ENCODE results near the gene GDPD1.
"Not testable (repeated sequence)": the region's sequence is repeated elsewhere in the genome, so short reads cannot be mapped to it uniquely, and the experiment has no call there.

Gene GDPD1

GRCh38 chr17:59193336-59193862 is 26.9 kb upstream of the GDPD1 start:
- Histone ChIP-seq H3K27me3 (ENCODE audit: control insufficient read depth, insufficient read depth, low read length) (no peaks in the 10 kb centered on the region), H3K9me3 (ENCODE audit: control insufficient read depth, insufficient read depth, low read depth, low read length) (no peaks in the 10 kb centered on the region), H3K9ac (ENCODE audit: low read length) (no peak overlapping the region), H3K36me3 (ENCODE audit: control insufficient read depth, insufficient read depth, low read length) (peaks cover 82% of the 10 kb centered on the region), H3K4me1 (ENCODE audit: control insufficient read depth, insufficient read depth, low read length) (no peaks in the 10 kb centered on the region), H3K4me3 (ENCODE audit: low read depth, low read length) (no peak overlapping the region), H3K27ac (ENCODE audit: low read depth, low read length) (no peak overlapping the region)

GRCh38 chr17:59199398-59199797 is 20.9 kb upstream of the GDPD1 start:
- Histone ChIP-seq H3K4me1 (ENCODE audit: control insufficient read depth, insufficient read depth, low read length) (no peaks in the 10 kb centered on the region), H3K4me3 (ENCODE audit: low read depth, low read length) (no peak overlapping the region), H3K27ac (ENCODE audit: low read depth, low read length) (no peak overlapping the region), H3K9ac (ENCODE audit: low read length) (no peak overlapping the region), H3K9me3 (ENCODE audit: control insufficient read depth, insufficient read depth, low read depth, low read length) (no peaks in the 10 kb centered on the region), H3K27me3 (ENCODE audit: control insufficient read depth, insufficient read depth, low read length) (no peaks in the 10 kb centered on the region), H3K36me3 (ENCODE audit: control insufficient read depth, insufficient read depth, low read length) (peaks cover 82% of the 10 kb centered on the region)

DNA sequence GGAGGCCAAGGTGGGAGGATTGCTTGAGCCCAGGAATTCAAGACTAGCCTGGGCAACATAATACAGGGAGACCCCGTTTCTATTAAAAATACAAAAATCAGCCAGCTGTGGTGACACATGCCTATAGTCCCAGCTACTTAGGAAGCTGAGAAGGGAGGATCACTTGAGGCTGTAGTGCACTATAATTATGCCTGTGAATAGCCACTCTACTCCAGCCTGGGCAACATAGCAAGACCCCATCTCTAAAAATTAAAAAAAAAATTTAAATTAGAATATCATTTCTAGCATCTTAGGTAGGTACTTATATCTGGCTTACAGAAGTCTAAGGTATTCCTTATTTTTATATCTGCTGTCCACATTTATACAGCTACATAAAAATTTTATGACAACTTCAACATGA is 18.0 kb upstream of the GDPD1 start:
- Histone ChIP-seq H3K4me3 (ENCODE audit: low read depth, low read length) (no peak overlapping the region), H3K9me3 (ENCODE audit: control insufficient read depth, insufficient read depth, low read depth, low read length) (no peaks in the 10 kb centered on the region), H3K9ac (ENCODE audit: low read length) (no peak overlapping the region), H3K36me3 (ENCODE audit: control insufficient read depth, insufficient read depth, low read length) (peaks cover 56% of the 10 kb centered on the region), H3K27ac (ENCODE audit: low read depth, low read length) (no peak overlapping the region), H3K4me1 (ENCODE audit: control insufficient read depth, insufficient read depth, low read length) (no peaks in the 10 kb centered on the region), H3K27me3 (ENCODE audit: control insufficient read depth, insufficient read depth, low read length) (no peaks in the 10 kb centered on the region)

DNA sequence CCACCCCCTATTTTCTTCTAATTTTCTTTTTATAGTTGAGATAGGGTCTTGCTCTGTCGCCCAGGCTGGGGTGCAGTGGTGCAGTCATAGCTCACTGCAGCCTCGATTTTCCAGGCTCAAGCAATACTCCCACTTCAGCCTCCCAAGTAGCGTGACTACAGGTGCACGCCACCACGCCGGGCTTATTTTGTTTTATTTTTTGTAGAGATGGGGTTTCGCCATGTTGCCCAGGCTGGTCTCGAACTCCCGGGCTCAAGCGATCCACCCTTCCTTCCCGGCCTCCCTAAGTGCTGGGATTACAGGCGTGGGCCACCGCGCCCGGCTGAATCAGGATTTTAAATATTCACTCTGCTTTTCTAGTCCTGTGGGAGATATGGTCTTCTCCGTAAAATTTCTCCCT is 941 bp upstream of the GDPD1 start:
- Histone ChIP-seq H3K4me3 (ENCODE audit: low read depth, low read length) (no peak overlapping the region), H3K27me3 (ENCODE audit: control insufficient read depth, insufficient read depth, low read length) (peaks cover 6% of the 10 kb centered on the region; the same call in 1 of the 2 replicates), H3K9ac (ENCODE audit: low read length) (no peak overlapping the region), H3K9me3 (ENCODE audit: control insufficient read depth, insufficient read depth, low read depth, low read length) (no peaks in the 10 kb centered on the region), H3K4me1 (ENCODE audit: control insufficient read depth, insufficient read depth, low read length) (peaks cover 4% of the 10 kb centered on the region; the same call in 1 of the 2 replicates), H3K27ac (ENCODE audit: low read depth, low read length) (no peak overlapping the region), H3K36me3 (ENCODE audit: control insufficient read depth, insufficient read depth, low read length) (peaks cover 7% of the 10 kb centered on the region)

DNA sequence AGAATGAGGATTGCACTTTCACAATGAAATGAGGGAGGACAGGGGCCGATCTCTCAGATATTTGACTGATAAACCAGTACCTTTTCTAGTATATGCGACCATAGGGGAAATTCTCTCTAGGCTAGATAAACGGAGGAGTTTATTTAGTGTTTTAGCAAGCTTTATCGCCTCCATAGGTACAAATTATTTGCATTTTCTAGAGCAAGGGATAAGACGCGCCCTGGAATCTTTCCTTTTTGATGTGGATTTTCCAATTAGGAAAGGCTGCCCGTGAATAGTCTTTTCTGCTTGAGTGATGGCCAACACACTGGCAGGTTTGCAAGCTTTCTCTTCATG is 351 bp upstream of the GDPD1 start:
- H3K4me3 ChIP-seq (ENCODE audit: low read depth, low read length) = peak overlapping the region; percentile 75
- H3K36me3 ChIP-seq (ENCODE audit: control insufficient read depth, insufficient read depth, low read length) = peaks cover 1% of the 10 kb centered on the region; the same call in 1 of the 2 replicates
- H3K9ac ChIP-seq (ENCODE audit: low read length) = no peak overlapping the region
- H3K4me1 ChIP-seq (ENCODE audit: control insufficient read depth, insufficient read depth, low read length) = peaks cover 4% of the 10 kb centered on the region; the same call in 1 of the 2 replicates
- no peaks in the 10 kb centered on the region for H3K9me3 ChIP-seq (ENCODE audit: control insufficient read depth, insufficient read depth, low read depth, low read length)
- peaks cover 6% of the 10 kb centered on the region; the same call in 1 of the 2 replicates for H3K27me3 ChIP-seq (ENCODE audit: control insufficient read depth, insufficient read depth, low read length)
- H3K27ac ChIP-seq (ENCODE audit: low read depth, low read length) = no peak overlapping the region

DNA sequence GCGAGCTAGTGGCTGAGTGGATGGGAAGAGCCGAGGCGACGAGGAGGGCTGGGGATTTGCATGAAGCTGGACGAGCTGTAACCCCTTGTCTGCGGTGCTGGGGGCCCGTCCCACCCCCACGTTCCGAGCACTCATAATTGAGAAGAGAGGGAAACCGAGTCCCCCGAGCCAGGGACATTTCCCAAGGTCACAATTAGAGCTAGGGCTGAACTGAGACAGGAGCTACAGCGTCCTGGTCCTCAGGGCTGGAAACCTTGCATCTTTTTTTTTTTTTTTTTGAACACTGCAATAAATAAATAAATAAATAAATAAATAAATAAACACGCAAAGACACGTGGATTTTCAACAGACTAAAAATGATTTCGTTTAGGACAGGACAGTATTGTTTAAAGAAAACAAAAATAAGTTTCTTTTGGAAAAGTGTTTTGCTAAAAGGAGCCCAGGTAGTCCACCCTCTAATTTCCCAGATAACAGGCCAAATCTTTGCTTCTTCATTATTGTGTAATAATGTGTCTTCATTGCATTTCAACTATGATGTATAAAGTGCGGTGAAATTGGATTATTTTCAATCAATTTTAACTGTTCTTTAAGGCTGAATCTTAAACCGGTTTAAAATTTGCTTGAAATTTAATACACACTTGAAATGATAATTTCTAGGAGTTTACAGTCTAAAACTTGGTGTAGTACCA is 992 bp downstream of the GDPD1 start:
- no peak overlapping the region for H3K27ac ChIP-seq (ENCODE audit: low read depth, low read length)

GRCh38 chr17:59223813-59224212 is 3.5 kb downstream of the GDPD1 start:
- Histone ChIP-seq H3K9ac (ENCODE audit: low read length) (no peak overlapping the region), H3K27me3 (ENCODE audit: control insufficient read depth, insufficient read depth, low read length) (peaks cover 6% of the 10 kb centered on the region; the same call in 1 of the 2 replicates), H3K27ac (ENCODE audit: low read depth, low read length) (no peak overlapping the region), H3K4me3 (ENCODE audit: low read depth, low read length) (no peak overlapping the region), H3K36me3 (ENCODE audit: control insufficient read depth, insufficient read depth, low read length) (no peaks in the 10 kb centered on the region), H3K4me1 (ENCODE audit: control insufficient read depth, insufficient read depth, low read length) (peaks cover 4% of the 10 kb centered on the region; the same call in 1 of the 2 replicates), H3K9me3 (ENCODE audit: control insufficient read depth, insufficient read depth, low read depth, low read length) (no peaks in the 10 kb centered on the region)

More for the DNA sequence above, 992 bp downstream of the GDPD1 start:
- H3K4me3 ChIP-seq (ENCODE audit: low read depth, low read length) = peak overlapping the region; percentile 75
- no peaks in the 10 kb centered on the region for H3K36me3 ChIP-seq (ENCODE audit: control insufficient read depth, insufficient read depth, low read length)
- peaks cover 6% of the 10 kb centered on the region; the same call in 1 of the 2 replicates for H3K27me3 ChIP-seq (ENCODE audit: control insufficient read depth, insufficient read depth, low read length)
- peaks cover 4% of the 10 kb centered on the region; the same call in 1 of the 2 replicates for H3K4me1 ChIP-seq (ENCODE audit: control insufficient read depth, insufficient read depth, low read length)
- H3K9me3 ChIP-seq (ENCODE audit: control insufficient read depth, insufficient read depth, low read depth, low read length) = no peaks in the 10 kb centered on the region
- H3K9ac ChIP-seq (ENCODE audit: low read length) = peak overlapping the region; percentile 67

GRCh38 chr17:59228588-59228987 is 8.3 kb downstream of the GDPD1 start:
- H3K9me3 ChIP-seq (ENCODE audit: control insufficient read depth, insufficient read depth, low read depth, low read length); H3K9ac ChIP-seq (ENCODE audit: low read length); H3K4me1 ChIP-seq (ENCODE audit: control insufficient read depth, insufficient read depth, low read length); H3K27ac ChIP-seq (ENCODE audit: low read depth, low read length); H3K4me3 ChIP-seq (ENCODE audit: low read depth, low read length); H3K27me3 ChIP-seq (ENCODE audit: control insufficient read depth, insufficient read depth, low read length); H3K36me3 ChIP-seq (ENCODE audit: control insufficient read depth, insufficient read depth, low read length): not testable (repeated sequence)

DNA sequence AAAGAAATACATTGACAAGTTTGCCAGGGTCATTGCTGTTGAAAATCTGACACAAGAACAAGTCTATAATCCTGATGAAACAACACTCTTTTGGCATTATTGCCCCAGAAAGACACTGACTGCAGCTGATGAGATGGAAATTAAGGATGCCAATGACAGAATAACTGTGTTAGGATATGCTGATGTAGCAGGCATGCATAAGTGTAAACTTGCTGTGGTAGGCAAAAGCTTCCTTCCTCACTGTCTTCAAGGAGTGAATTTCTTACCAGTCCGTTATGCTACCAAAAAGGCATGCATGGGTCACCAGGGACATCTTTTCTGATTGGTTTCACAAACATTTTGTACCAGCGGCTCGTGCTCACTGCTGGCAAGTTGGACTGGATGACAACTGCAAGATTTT is 10.5 kb downstream of the GDPD1 start:
- Histone ChIP-seq H3K9ac (ENCODE audit: low read length) (no peak overlapping the region), H3K4me1 (ENCODE audit: control insufficient read depth, insufficient read depth, low read length) (no peaks in the 10 kb centered on the region), H3K4me3 (ENCODE audit: low read depth, low read length) (no peak overlapping the region), H3K9me3 (ENCODE audit: control insufficient read depth, insufficient read depth, low read depth, low read length) (no peaks in the 10 kb centered on the region), H3K36me3 (ENCODE audit: control insufficient read depth, insufficient read depth, low read length) (no peaks in the 10 kb centered on the region), H3K27me3 (ENCODE audit: control insufficient read depth, insufficient read depth, low read length) (no peaks in the 10 kb centered on the region), H3K27ac (ENCODE audit: low read depth, low read length) (no peak overlapping the region)

DNA sequence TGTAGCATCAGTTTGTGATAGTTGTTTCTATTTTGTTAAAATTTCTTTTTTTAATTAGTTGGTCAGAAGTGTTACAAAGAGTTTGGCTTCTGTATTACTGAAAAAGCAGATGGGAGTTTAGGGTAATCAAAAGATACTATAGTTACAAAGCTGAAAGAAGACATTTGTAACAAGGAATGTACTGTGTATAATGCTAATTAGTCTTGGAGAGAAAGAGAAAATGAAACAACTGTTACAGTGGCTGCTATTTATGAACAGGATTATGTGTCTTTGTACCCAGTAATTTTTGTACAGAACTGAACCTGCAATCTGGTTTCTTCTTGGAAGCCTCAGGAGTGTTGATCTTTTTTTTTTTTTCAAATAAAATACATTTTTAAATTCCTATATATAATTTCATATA is 14.3 kb downstream of the GDPD1 start:
- Histone ChIP-seq H3K4me1 (ENCODE audit: control insufficient read depth, insufficient read depth, low read length) (no peaks in the 10 kb centered on the region), H3K36me3 (ENCODE audit: control insufficient read depth, insufficient read depth, low read length) (no peaks in the 10 kb centered on the region), H3K27me3 (ENCODE audit: control insufficient read depth, insufficient read depth, low read length) (no peaks in the 10 kb centered on the region), H3K27ac (ENCODE audit: low read depth, low read length) (no peak overlapping the region), H3K9ac (ENCODE audit: low read length) (no peak overlapping the region), H3K9me3 (ENCODE audit: control insufficient read depth, insufficient read depth, low read depth, low read length) (no peaks in the 10 kb centered on the region), H3K4me3 (ENCODE audit: low read depth, low read length) (no peak overlapping the region)

DNA sequence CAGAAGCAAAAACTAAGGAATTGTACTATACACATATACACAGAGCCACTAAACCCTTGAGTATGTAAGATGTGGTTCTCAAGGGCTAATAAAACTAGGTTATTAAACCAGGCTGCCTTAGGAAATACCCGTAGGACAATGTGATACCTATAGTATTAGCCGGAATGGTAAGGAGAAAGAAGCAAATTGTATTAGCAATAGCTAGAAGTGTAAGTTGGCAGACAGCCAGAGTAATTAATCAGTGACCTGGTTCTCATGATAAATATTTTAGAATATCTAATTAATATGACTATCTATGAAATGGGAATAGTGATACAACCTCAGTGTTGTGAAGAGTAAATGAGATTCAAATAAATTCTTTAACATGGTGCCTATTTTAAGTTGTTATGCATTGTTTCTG is 18.6 kb downstream of the GDPD1 start:
- H3K9me3 ChIP-seq (ENCODE audit: control insufficient read depth, insufficient read depth, low read depth, low read length) = no peaks in the 10 kb centered on the region
- no peak overlapping the region for H3K9ac ChIP-seq (ENCODE audit: low read length)
- H3K4me1 ChIP-seq (ENCODE audit: control insufficient read depth, insufficient read depth, low read length) = no peaks in the 10 kb centered on the region
- no peak overlapping the region for H3K4me3 ChIP-seq (ENCODE audit: low read depth, low read length)
- H3K27me3 ChIP-seq (ENCODE audit: control insufficient read depth, insufficient read depth, low read length) = no peaks in the 10 kb centered on the region
- H3K27ac ChIP-seq (ENCODE audit: low read depth, low read length) = no peak overlapping the region
- no peaks in the 10 kb centered on the region for H3K36me3 ChIP-seq (ENCODE audit: control insufficient read depth, insufficient read depth, low read length)
